HL-60 (cell line): ENCODE results near the gene IDH3G.

Experiments used
- DNase-seq, 2 experiments: peaks; one replicate each; pipeline ENCODE4 v3.0.0-alpha.2; 2010 to 2020; ENCODE audit warnings: low read depth in 1 of 2, low spot score in 1 of 2
- H3K27ac ChIP-seq: fragments of 250-450 bp; sonication (Bioruptor Pico); replicated peaks from 2 replicates; pipeline ENCODE4 v1.5.1; 2020; ENCODE audit warnings: mild to moderate bottlenecking, moderate library complexity
- H3K27me3 ChIP-seq: fragments of 250-450 bp; sonication (Bioruptor Pico); 2 replicates; pipeline ENCODE4 v1.5.1; 2021; ENCODE audit warnings: mild to moderate bottlenecking, moderate library complexity; ENCODE audit not compliant: insufficient read depth, poor library complexity, severe bottlenecking
- H3K4me3 ChIP-seq: replicated peaks from 2 replicates; pipeline ENCODE4 v1.5.1; 2011; ENCODE audit warnings: mild to moderate bottlenecking, control low read depth, low read length; ENCODE audit not compliant: insufficient read depth
- CTCF ChIP-seq: IDR thresholded peaks from one replicate; pipeline ENCODE4 v1.5.1; 2011; ENCODE audit warnings: low read length, control low read depth, inconsistent platforms; ENCODE audit not compliant: insufficient read depth
- GABPA ChIP-seq: IDR thresholded peaks from 2 replicates; pipeline ENCODE4 v1.6.1; 2012; ENCODE audit warnings: low read depth
- POLR2AphosphoS5 ChIP-seq: IDR thresholded peaks from 2 replicates; pipeline ENCODE4 v1.6.1; 2012; ENCODE audit warnings: low read depth
- REST ChIP-seq: IDR thresholded peaks from 2 replicates; pipeline ENCODE4 v1.6.1; 2012; ENCODE audit warnings: low read depth; ENCODE audit not compliant: insufficient replicate concordance
- SPI1 ChIP-seq: IDR thresholded peaks from 2 replicates; pipeline ENCODE4 v1.6.1; 2012; ENCODE audit warnings: low read depth, mild to moderate bottlenecking, borderline replicate concordance

Gene IDH3G

GRCh38 chrX:153786669-153787068 is 7.5 kb downstream of the IDH3G start:
- no peak for DNase-seq
- no peak for TF ChIP-seq REST
- no peak for TF ChIP-seq SPI1
- no peak for TF ChIP-seq GABPA
- no peak for TF ChIP-seq CTCF
- no peak for TF ChIP-seq POLR2AphosphoS5
- no peak overlapping the region for H3K4me3 ChIP-seq

GRCh38 chrX:153784325-153784967 is 9.7 kb downstream of the IDH3G start:
- Histone ChIP-seq H3K27me3 (no peaks in the 10 kb centered on the region), H3K4me3 (no peak overlapping the region), H3K27ac (no peak overlapping the region)
- TF ChIP-seq POLR2AphosphoS5, result no peak
- no peak for DNase-seq

More at GRCh38 chrX:153786669-153787068, 7.5 kb downstream of the IDH3G start:
- no peak overlapping the region for H3K27ac ChIP-seq
- no peaks in the 10 kb centered on the region for H3K27me3 ChIP-seq

- Histone ChIP-seq H3K4me3 (no peak overlapping the region), H3K27ac (no peak overlapping the region), H3K27me3 (no peaks in the 10 kb centered on the region)
- DNase-seq, result no peak
- TF ChIP-seq GABPA (no peak), CTCF (no peak), REST (no peak), SPI1 (no peak), POLR2AphosphoS5 (no peak)
These were observed 10.7 kb downstream of the IDH3G start for GRCh38 chrX:153783378-153784013.

GRCh38 chrX:153782871-153783270 is 11.3 kb downstream of the IDH3G start:
- TF ChIP-seq POLR2AphosphoS5, result no peak
- TF ChIP-seq REST, result no peak
- TF ChIP-seq CTCF, result no peak
- TF ChIP-seq SPI1, result no peak
- no peak for TF ChIP-seq GABPA
- no peaks in the 10 kb centered on the region for H3K27me3 ChIP-seq
- DNase-seq, result no peak
- no peak overlapping the region for H3K4me3 ChIP-seq
- no peak overlapping the region for H3K27ac ChIP-seq
